SK-N-SH treated with all-trans-retinoic acid at 6 μM for 48 hours (cell line): ENCODE measurements around the gene SEMG2.

ENCODE experiments used
- GLIS3 ChIP-seq: fragments of 250-450 bp; sonication (Bioruptor Pico); IDR thresholded peaks from 2 replicates; pipeline ENCODE4 v1.5.0; 2020; ENCODE audit warnings: mild to moderate bottlenecking, moderate library complexity
- OSR1 ChIP-seq: fragments of 250-450 bp; sonication (Bioruptor Pico); IDR thresholded peaks from 2 replicates; pipeline ENCODE4 v1.8.0; 2022; ENCODE audit warnings: moderate library complexity, mild to moderate bottlenecking, inconsistent platforms
- PATZ1 ChIP-seq: fragments of 250-450 bp; sonication (Bioruptor Pico); IDR thresholded peaks from 2 replicates; pipeline ENCODE4 v1.8.0; 2020; ENCODE audit warnings: mild to moderate bottlenecking, moderate library complexity, borderline replicate concordance
- RARB ChIP-seq: fragments of 250-450 bp; sonication (Bioruptor Pico); IDR thresholded peaks from 2 replicates; pipeline ENCODE4 v1.8.0; 2021; ENCODE audit warnings: mild to moderate bottlenecking, moderate library complexity
- SNAI2 ChIP-seq: fragments of 250-450 bp; sonication (Bioruptor Pico); IDR thresholded peaks from 2 replicates; pipeline ENCODE4 v1.5.0; 2020; ENCODE audit warnings: mild to moderate bottlenecking, moderate library complexity
- TCF4 ChIP-seq: fragments of 250-450 bp; sonication (Bioruptor Pico); IDR thresholded peaks from 2 replicates; pipeline ENCODE4 v1.8.0; 2021; ENCODE audit warnings: mild to moderate bottlenecking, moderate library complexity, borderline replicate concordance
- ZC3H10 ChIP-seq: fragments of 250-450 bp; sonication (Bioruptor Pico); IDR thresholded peaks from 2 replicates; pipeline ENCODE4 v1.5.1; 2021; ENCODE audit warnings: mild to moderate bottlenecking, moderate library complexity

- TF ChIP-seq OSR1, result no peak
- no peak for TF ChIP-seq PATZ1
- TF ChIP-seq RARB (CRISPR knock-in tag), result no peak
- TF ChIP-seq GLIS3 (CRISPR knock-in tag), result no peak
- no peak for TF ChIP-seq ZC3H10 (CRISPR knock-in tag)
- TF ChIP-seq SNAI2 (CRISPR knock-in tag), result no peak
- TF ChIP-seq TCF4 (CRISPR knock-in tag), result no peak
These were observed 8.3 kb downstream of the SEMG2 start for GRCh38 chr20:45229264-45230056.
